Stimulated activated naive CD4-positive, alpha-beta T cell (primary cell): ENCODE data around the gene GDPD4.

Experiments used
- DNase-seq, 6 experiments: peaks; one replicate each; lab custom pipeline; 2025; lab: John Stamatoyannopoulos, UW

The GDPD4 gene

GRCh38 chr11:77299528-77299993, 1.9 kb downstream of the GDPD4 start:
- no peak for DNase-seq

GRCh38 chr11:77294040-77294439, 7.4 kb downstream of the GDPD4 start:
- DNase-seq = no peak

- no peak for DNase-seq
These were observed 11.7 kb downstream of the GDPD4 start for GRCh38 chr11:77289737-77290136.

- no peak for DNase-seq
These were observed 13.7 kb downstream of the GDPD4 start for GRCh38 chr11:77287615-77288273.

GRCh38 chr11:77287136-77287535, 14.3 kb downstream of the GDPD4 start:
- DNase-seq = no peak

GRCh38 chr11:77284476-77285468, 16.7 kb downstream of the GDPD4 start:
- no peak for DNase-seq

GRCh38 chr11:77283101-77283500, 18.4 kb downstream of the GDPD4 start:
- DNase-seq = no peak

- DNase-seq = no peak
These were observed 22.6 kb downstream of the GDPD4 start for GRCh38 chr11:77278595-77279506.

- DNase-seq = no peak
These were observed 25.2 kb downstream of the GDPD4 start for GRCh38 chr11:77276271-77276670.

- no peak for DNase-seq
These were observed 30.6 kb downstream of the GDPD4 start for GRCh38 chr11:77270921-77271320.

- DNase-seq = no peak
These were observed 31.9 kb downstream of the GDPD4 start for GRCh38 chr11:77269484-77270123.

- no peak for DNase-seq
These were observed 33.5 kb downstream of the GDPD4 start for GRCh38 chr11:77267962-77268361.

GRCh38 chr11:77266766-77267165, 34.7 kb downstream of the GDPD4 start:
- no peak for DNase-seq

GRCh38 chr11:77262803-77263202, 38.7 kb downstream of the GDPD4 start:
- DNase-seq = no peak

GRCh38 chr11:77259641-77260040, 41.8 kb downstream of the GDPD4 start:
- no peak for DNase-seq

- DNase-seq = no peak
These were observed 47.8 kb downstream of the GDPD4 start for GRCh38 chr11:77253690-77254089.

GRCh38 chr11:77252555-77253270, 48.8 kb downstream of the GDPD4 start:
- no peak for DNase-seq

- DNase-seq = no peak
These were observed 50.4 kb downstream of the GDPD4 start for GRCh38 chr11:77250881-77251640.

- DNase-seq = no peak
These were observed 52.1 kb downstream of the GDPD4 start for GRCh38 chr11:77249427-77249826.
